Caki2 (cell line): ENCODE results near the gene ADSS1. TPM values are rescaled to one million over a fixed set of nuclear protein-coding genes. Genes with fewer than 3 reads are reported as not detected.
A peak's percentile ranks its signal among the peaks of the same experiment; 100 is the strongest.

Experiments
- DNase-seq: peaks from one replicate; pipeline ENCODE4 v3.0.0-alpha.2; 2015; ENCODE audit warnings: low read depth
- in situ Hi-C: cut with HindIII; loops from 2 replicates; pipeline ENCODE4 v1.10.0; 2016; ENCODE audit warnings: low sequenced_read_pairs, low pct_unique_long_range_greater_than_20kb, mixed read lengths
- total RNA-seq: library from RNA; depleted of rRNA; stranded (reverse); fragments of >200 nt; shearing (Covaris generic); gene quantifications from 2 replicates; pipeline ENCODE4 v1.2.3, GENCODE V29; 2014; ENCODE audit warnings: low replicate concordance

ADSS1 gene
- total RNA-seq, 1 experiment from 2014 or later: 4.2 TPM

GRCh38 chr14:104752735-104753527 lies 28.9 kb downstream of the ADSS1 start, which contains the start of gene SIVA1:
TSS of gene SIVA1 (plus strand) at chr14:104753147. CDS start at chr14:104753202, 55 bp downstream.
- DNase-seq: peak; percentile 98
- in situ Hi-C loops: no loop called here

GRCh38 chr14:104753528-104754212 lies 29.6 kb downstream of the ADSS1 start:
- DNase-seq: no peak
- in situ Hi-C loops: no loop called here

- in situ Hi-C loops: no loop called here
- no peak for DNase-seq
These were observed 30.3 kb downstream of the ADSS1 start for GRCh38 chr14:104754213-104754851.

- no peak for DNase-seq
- in situ Hi-C loops: no loop called here
These were observed 31.6 kb downstream of the ADSS1 start for GRCh38 chr14:104755621-104756020.

DNA sequence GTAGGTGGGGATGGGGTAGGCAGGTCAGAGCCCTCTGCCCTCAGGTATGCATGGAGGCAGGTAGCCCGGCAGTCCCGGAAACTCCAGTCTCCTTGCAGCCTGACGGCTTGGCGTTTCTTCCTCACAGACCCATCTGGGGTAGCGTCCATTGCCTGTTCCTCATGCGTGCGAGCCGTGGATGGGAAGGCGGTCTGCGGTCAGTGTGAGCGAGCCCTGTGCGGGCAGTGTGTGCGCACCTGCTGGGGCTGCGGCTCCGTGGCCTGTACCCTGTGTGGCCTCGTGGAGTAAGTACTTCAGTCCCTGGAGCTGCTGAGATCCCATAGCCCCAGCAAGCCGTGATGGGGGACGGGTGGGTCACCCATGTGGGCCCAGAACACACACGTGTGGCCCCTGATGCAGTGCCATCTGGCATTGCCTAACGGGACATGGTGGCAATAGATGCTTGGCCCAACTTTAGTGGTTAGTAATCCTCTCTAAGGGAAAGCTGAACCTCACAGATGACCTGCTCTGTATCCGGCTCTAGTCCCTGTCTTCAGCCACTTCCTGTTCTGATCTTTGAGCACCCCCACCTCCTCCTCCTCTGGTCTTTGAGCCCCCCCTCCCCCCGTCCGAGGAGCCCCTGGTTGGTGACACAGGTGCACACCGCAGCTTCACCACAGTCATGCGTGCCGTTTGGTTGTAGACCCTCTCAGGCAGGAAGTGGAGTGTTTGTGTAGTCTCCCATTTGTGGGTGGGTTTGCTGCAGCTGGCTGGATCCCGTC lies 32.6 kb downstream of the ADSS1 start:
- in situ Hi-C loops: no loop called here
- no peak for DNase-seq

DNA sequence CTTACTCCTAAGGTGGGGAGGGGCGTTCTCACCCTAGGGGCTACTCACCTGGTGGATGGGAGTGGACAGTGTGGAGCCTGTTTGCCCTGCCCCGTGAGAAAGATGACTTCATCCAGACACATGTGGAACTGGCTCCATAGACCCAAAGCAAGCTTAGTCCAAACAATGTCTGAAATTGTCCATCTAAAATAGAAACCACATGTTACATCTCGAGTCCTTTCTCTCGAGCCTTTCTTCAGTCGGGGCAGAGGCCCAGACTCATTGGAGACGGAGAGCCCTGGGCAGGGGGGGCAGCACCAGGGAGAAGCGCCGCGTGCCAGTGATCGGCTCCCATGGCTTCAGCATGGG lies 33.2 kb downstream of the ADSS1 start:
- in situ Hi-C loops: no loop called here
- no peak for DNase-seq

- DNase-seq: no peak
- in situ Hi-C loops: no loop called here
These were observed 33.8 kb downstream of the ADSS1 start for GRCh38 chr14:104757681-104758392.

GRCh38 chr14:104758981-104759969 lies 35.2 kb downstream of the ADSS1 start:
- in situ Hi-C loops: no loop called here
- DNase-seq: no peak

GRCh38 chr14:104765517-104765916 lies 41.5 kb downstream of the ADSS1 start:
- no peak for DNase-seq
- in situ Hi-C loops: no loop called here

DNA sequence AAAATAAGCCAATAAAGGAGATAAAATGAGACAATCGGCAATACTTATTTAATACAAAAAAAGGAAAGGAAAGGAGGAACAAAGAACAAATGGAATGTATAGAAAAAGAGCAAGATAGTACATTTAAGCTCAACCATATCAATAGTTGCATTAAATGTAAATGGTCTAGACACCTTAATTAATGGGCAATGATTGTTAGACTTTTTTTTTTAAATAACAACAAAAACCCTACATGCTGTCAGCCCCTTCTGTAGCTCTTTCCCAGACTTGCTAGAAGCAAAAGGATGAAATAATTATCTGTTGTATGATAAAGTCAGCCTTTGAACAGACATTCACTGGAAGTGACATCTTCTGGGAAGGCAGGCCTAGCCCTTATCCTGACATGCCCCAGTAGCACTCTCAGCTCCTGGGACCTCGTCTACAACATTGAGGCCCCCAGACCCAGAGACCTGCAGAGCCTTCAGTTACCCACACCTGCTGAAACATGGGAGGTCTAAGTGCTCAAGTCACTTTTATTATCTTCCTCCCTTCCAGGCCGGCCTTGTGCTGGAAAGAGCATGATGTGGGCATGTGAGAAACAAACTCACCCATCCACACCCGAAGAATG lies 42.3 kb downstream of the ADSS1 start:
- in situ Hi-C loops: no loop called here
- no peak for DNase-seq

DNA sequence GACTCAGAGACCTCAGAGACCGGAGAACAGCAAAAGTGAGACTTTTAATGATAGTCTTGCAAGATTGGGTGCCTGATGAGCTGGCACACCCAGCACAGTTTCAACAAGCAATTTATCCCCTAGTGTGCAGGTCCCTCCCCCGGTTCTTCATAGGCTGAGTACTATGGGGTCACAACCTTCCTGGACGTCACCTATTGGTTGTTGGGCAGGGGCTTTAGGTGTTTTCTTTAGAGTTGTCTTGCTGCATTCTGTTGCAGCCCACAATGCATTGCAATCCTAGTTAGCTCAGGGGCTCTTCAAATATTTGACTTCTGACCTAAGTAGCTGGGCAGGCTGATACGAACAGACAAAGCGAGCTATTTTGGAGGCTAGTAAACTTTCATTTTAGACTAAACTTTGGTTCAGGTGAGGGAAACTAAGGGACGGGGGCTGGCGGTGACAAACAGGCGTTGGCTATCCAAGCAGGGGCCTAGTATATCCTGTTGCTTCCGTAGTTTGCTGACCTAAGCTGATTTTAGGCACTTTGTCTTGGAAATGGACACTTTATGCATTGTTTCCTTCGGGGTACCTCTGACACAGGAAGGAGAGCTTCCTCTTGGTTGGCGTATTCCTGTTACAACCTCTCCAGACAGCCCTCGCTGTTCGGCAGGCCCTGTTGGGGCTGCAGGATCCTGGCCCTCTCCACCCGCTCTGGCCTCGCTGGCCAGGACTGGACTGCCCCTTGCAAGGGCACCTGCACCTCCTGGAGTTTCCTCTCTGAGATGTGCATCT lies 43.0 kb downstream of the ADSS1 start:
- no peak for DNase-seq
- in situ Hi-C loops: no loop called here

- DNase-seq: no peak
- in situ Hi-C loops: no loop called here
These were observed 43.5 kb downstream of the ADSS1 start for GRCh38 chr14:104767634-104767918.

DNA sequence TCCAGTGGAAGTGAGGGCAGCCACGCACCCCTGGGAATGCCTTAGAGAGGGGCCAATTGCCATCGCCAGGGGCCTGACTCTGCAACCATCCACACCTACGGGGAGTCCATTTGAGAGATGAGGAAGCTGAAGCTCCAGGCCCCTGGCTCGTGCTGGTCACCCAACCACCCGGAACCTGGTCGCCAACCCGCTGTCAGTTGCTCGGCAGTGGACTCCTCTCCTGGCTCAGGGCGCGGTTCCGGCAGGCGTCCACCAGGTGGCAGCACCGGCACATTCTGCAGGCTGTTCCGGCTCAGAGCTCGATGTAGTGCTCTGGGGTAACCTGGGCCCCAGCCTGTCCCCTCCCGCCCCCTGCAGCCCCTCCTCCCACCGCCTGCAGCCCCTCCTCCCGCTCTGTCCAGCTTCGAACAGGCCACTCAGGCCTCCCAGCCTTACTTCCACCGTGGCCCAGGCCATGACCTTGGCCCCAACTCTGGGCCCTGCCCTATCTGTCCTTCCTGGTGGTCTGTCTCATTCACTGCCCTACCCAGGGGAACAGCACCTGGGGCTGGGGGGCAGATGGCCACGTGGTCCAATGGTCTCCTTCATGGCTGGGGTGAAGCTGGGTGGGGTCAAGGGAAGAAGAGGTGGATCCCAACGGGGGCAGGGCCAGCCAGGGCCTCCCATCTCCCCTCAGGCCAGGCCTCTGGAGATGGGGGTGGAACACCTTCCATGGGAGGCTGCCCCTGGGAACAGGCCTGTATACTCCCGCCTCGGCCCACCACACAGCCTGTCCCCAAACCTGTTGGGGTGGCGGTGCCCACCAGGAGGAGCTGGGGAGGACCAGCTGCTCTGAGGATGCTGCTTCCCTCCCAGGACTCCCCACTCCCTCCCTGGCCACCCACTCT lies 44.7 kb downstream of the ADSS1 start:
- DNase-seq: peak; percentile 61
- in situ Hi-C loops: no loop called here

GRCh38 chr14:104769324-104770071 lies 45.5 kb downstream of the ADSS1 start:
- in situ Hi-C loops: no loop called here
- no peak for DNase-seq
